ENCODE measurements around the gene NFATC1.

Gene NFATC1

DNA sequence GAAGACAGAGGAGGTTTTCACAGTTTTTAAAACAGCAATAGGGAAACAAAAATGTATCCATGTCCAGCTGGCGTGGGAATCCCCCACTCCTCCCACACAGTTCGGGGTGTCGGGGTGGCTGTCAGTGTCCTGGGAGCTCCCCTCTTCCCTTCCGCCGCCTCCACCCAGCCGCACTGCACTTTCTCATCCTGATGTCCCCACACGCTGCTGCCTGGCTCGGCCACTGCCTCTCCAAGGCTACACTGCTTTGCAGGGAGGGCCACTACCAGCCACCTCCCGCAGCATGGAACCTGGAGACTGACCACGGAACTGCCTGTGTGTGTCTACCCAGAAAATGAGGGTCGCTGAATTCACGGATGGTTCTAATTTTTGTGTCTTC, 145.2 kb downstream of the NFATC1 start:
- Histone ChIP-seq H3K9ac (ENCODE audit: low read length) (no peak overlapping the region), H3K27me3 (ENCODE audit: control insufficient read depth, insufficient read depth, low read length) (no peaks in the 10 kb centered on the region), H3K4me3 (ENCODE audit: low read length) (no peak overlapping the region), H3K36me3 (ENCODE audit: control insufficient read depth, insufficient read depth, low read length) (no peaks in the 10 kb centered on the region), H3K9me3 (ENCODE audit: control insufficient read depth, low read length) (no peaks in the 10 kb centered on the region), H3K4me1 (ENCODE audit: control insufficient read depth, insufficient read depth, low read length) (no peaks in the 10 kb centered on the region)

DNA sequence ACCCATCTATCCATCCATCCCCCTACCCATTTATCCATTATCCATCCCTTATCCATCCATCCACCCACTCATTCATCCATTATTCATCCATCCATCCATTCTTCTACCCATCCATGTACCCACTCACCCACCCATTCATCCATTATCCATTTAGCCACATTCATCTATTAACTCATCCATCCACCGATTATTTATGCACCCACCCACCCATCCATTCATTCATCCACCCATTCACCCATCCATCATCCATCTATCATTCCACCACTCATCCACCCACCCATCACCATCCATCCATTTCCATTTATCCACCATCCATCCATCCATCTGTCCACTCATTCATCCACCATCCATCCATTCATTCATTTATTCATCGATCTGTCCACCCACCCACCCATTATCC, 146.5 kb downstream of the NFATC1 start:
- H3K27me3 ChIP-seq (ENCODE audit: control insufficient read depth, insufficient read depth, low read length): no peaks in the 10 kb centered on the region
- H3K9ac ChIP-seq (ENCODE audit: low read length): no peak overlapping the region
- no peak overlapping the region for H3K4me3 ChIP-seq (ENCODE audit: low read length)
- H3K4me1 ChIP-seq (ENCODE audit: control insufficient read depth, insufficient read depth, low read length): no peaks in the 10 kb centered on the region
- H3K36me3 ChIP-seq (ENCODE audit: control insufficient read depth, insufficient read depth, low read length): no peaks in the 10 kb centered on the region
- H3K9me3 ChIP-seq (ENCODE audit: control insufficient read depth, low read length): no peaks in the 10 kb centered on the region

DNA sequence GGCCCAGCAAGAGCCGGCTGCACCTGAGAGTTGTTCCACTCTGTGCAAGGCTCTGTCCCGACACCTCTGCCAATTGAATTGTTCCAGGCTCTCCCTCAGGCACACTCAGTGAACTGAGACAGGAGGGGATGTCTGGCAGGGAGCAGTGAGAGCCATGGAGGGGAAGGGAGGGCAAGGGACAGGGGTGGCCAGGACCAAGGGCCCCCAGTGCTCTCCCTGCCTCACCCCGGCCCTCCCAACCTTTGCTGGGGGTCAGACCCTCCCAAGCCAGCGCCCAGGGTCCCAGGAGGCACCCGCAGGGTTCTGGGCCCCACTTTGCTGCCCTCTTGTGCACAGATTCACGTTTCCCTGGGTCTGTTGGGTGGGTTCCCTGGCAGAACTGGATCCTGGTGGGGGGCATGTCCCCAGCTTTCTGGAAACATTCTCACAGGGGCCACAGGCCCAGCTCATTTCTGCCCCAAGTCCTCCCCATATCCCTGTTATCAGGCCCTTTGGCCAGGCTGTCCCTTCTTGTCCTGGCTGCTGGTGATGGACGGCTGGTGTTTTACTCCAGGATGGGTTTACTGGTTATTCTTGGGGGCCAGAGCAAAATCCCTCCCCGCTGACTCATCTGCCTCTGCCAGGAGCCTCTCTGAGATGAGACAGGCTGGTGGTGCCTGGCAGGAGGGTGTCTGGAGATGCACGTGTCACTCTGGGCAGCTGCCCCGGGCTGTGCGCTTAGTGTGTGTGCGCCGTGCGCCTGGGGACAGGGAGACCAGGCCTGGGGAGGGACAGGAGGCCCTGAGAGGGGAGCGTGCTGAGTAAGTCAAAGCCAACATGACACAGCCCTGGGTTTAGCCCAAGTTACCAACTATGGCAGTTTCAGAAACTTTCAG, 147.4 kb downstream of the NFATC1 start:
- no peaks in the 10 kb centered on the region for H3K4me1 ChIP-seq (ENCODE audit: control insufficient read depth, insufficient read depth, low read length)
- H3K9ac ChIP-seq (ENCODE audit: low read length): no peak overlapping the region
- H3K9me3 ChIP-seq (ENCODE audit: control insufficient read depth, low read length): no peaks in the 10 kb centered on the region
- no peaks in the 10 kb centered on the region for H3K27me3 ChIP-seq (ENCODE audit: control insufficient read depth, insufficient read depth, low read length)
- no peaks in the 10 kb centered on the region for H3K36me3 ChIP-seq (ENCODE audit: control insufficient read depth, insufficient read depth, low read length)
- H3K4me3 ChIP-seq (ENCODE audit: low read length): no peak overlapping the region

DNA sequence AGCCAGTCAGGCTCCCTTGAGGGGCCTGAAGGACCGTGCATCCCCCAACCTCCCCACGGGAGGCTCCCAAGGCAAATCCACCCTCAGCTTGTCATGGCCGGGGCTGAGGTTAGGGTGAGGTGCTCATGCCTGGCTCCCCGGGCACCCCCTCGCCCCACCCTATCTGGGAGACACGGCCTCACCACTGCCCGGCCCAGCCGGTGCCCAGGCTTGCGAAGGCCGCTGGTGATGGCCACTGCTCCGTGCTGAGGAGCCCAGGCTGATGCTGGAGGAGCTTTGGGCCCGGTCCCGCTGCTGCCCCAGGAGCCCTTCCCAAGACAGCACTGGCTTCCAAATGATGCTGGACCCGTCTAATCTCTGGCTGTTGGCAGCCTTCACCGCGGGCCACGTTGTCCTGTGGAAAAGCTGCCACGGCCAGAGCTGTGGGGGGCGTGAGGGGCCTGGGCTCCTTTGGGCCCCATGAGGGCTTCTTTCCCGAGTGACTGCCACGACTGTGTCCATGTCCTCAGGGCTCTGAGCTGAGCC, 148.2 kb downstream of the NFATC1 start:
- Histone ChIP-seq H3K36me3 (ENCODE audit: control insufficient read depth, insufficient read depth, low read length) (no peaks in the 10 kb centered on the region), H3K27me3 (ENCODE audit: control insufficient read depth, insufficient read depth, low read length) (no peaks in the 10 kb centered on the region), H3K9me3 (ENCODE audit: control insufficient read depth, low read length) (no peaks in the 10 kb centered on the region), H3K9ac (ENCODE audit: low read length) (no peak overlapping the region), H3K4me3 (ENCODE audit: low read length) (no peak overlapping the region), H3K4me1 (ENCODE audit: control insufficient read depth, insufficient read depth, low read length) (no peaks in the 10 kb centered on the region)

DNA sequence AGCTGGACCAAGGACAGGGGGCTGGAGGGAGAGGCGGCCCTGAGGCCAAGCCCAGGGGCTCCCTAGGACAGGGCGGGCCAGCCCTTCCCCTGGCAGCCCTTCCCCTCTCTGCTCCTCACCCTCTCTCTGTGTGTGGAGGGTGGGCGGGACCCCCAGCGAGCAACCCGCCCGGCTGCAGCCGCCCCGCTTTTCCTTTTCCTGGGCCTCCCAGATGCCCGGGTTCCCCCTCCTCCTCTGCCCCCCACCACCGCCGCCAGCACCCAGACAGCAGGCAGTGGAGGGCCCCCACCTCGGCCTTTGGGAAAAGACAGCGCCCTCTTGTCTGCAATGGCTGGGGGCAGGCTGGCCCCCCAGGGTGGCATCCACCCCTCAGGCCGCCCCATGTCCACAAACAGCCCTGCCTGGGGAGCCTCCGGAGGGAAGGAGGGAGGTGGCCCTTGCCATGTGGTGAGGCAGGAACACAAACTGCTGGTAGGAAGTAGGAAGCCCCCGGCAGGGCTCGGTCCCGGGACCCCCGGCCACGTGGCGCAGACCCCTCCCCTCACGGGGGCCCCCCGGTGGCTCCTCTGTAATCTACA, 148.7 kb downstream of the NFATC1 start:
- Histone ChIP-seq H3K4me3 (ENCODE audit: low read length) (no peak overlapping the region), H3K36me3 (ENCODE audit: control insufficient read depth, insufficient read depth, low read length) (no peaks in the 10 kb centered on the region), H3K4me1 (ENCODE audit: control insufficient read depth, insufficient read depth, low read length) (no peaks in the 10 kb centered on the region), H3K9ac (ENCODE audit: low read length) (no peak overlapping the region), H3K27me3 (ENCODE audit: control insufficient read depth, insufficient read depth, low read length) (no peaks in the 10 kb centered on the region), H3K9me3 (ENCODE audit: control insufficient read depth, low read length) (no peaks in the 10 kb centered on the region)

DNA sequence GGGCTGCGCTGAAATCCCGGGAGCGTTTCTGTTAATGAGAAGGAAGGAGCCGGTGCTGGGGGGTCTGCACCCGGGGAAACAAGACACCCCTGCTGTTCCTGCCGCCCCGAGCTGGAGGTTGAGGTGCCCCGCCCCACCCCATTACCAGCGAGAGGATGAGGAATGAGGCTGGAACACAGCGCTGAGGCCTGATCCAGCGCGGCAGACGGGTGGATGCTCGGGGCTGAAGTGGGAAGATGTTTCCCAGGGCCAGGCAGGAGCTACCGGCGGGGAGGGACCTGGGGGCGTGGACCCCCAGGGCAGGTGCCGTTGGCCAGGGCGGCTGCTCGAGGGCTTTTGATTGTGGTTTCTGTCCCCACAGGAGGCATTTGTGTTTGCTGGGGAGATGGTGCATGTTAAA, 149.5 kb downstream of the NFATC1 start:
- H3K9ac ChIP-seq (ENCODE audit: low read length): no peak overlapping the region
- no peaks in the 10 kb centered on the region for H3K9me3 ChIP-seq (ENCODE audit: control insufficient read depth, low read length)
- H3K36me3 ChIP-seq (ENCODE audit: control insufficient read depth, insufficient read depth, low read length): no peaks in the 10 kb centered on the region
- no peak overlapping the region for H3K4me3 ChIP-seq (ENCODE audit: low read length)
- H3K27me3 ChIP-seq (ENCODE audit: control insufficient read depth, insufficient read depth, low read length): no peaks in the 10 kb centered on the region
- no peaks in the 10 kb centered on the region for H3K4me1 ChIP-seq (ENCODE audit: control insufficient read depth, insufficient read depth, low read length)

DNA sequence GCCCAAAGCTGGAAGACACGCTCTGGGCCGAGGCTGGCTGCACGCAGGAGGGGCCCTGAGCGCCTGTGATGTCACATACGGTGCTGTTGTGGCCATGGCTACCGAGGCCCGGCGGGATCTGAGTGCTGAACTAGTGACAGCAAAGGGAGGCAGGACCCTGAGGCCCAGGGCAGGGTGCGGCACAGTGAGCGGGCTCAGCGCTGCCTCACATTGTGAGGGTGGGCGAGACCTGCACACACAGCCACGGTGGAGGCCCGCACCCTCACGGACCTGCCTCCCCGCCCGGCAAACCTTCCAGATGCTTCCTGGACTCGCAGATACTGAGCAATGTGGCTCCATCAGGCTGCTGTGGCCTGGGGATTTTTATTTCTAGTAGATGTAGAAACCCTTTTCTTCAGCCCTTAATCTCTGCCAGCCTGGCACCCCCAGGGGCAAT, 150.0 kb downstream of the NFATC1 start:
- H3K4me1 ChIP-seq (ENCODE audit: control insufficient read depth, insufficient read depth, low read length): no peaks in the 10 kb centered on the region
- no peak overlapping the region for H3K9ac ChIP-seq (ENCODE audit: low read length)
- no peaks in the 10 kb centered on the region for H3K36me3 ChIP-seq (ENCODE audit: control insufficient read depth, insufficient read depth, low read length)
- H3K27me3 ChIP-seq (ENCODE audit: control insufficient read depth, insufficient read depth, low read length): no peaks in the 10 kb centered on the region
- no peak overlapping the region for H3K4me3 ChIP-seq (ENCODE audit: low read length)
- no peaks in the 10 kb centered on the region for H3K9me3 ChIP-seq (ENCODE audit: control insufficient read depth, low read length)

DNA sequence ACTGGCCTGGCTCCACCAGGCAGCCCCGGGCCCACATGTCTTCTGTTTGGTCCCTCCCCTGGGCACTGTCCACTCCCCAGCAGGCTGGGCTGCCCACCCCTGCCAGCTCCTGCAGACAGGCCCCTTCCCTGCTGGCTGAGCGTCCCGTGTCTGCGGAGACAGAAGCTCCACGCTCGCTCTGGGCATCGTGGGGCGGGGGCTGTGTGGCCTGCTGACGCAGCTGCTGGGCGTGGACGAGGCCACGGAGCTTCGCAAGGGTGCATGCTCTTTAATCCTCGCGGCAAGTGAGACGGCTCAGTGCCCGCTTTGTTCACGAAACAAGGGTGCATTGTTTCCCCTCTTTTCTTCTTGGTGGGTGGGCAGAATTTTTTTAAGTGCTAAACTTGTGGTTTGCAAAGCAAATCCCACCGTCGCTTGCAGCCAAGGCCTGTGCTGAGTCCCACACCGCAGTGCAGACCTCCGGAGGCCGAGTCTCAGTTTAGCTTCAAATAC, 151.1 kb downstream of the NFATC1 start:
- Histone ChIP-seq H3K27me3 (ENCODE audit: control insufficient read depth, insufficient read depth, low read length) (no peaks in the 10 kb centered on the region), H3K4me1 (ENCODE audit: control insufficient read depth, insufficient read depth, low read length) (no peaks in the 10 kb centered on the region), H3K9me3 (ENCODE audit: control insufficient read depth, low read length) (no peaks in the 10 kb centered on the region), H3K36me3 (ENCODE audit: control insufficient read depth, insufficient read depth, low read length) (no peaks in the 10 kb centered on the region), H3K4me3 (ENCODE audit: low read length) (no peak overlapping the region), H3K9ac (ENCODE audit: low read length) (no peak overlapping the region)

DNA sequence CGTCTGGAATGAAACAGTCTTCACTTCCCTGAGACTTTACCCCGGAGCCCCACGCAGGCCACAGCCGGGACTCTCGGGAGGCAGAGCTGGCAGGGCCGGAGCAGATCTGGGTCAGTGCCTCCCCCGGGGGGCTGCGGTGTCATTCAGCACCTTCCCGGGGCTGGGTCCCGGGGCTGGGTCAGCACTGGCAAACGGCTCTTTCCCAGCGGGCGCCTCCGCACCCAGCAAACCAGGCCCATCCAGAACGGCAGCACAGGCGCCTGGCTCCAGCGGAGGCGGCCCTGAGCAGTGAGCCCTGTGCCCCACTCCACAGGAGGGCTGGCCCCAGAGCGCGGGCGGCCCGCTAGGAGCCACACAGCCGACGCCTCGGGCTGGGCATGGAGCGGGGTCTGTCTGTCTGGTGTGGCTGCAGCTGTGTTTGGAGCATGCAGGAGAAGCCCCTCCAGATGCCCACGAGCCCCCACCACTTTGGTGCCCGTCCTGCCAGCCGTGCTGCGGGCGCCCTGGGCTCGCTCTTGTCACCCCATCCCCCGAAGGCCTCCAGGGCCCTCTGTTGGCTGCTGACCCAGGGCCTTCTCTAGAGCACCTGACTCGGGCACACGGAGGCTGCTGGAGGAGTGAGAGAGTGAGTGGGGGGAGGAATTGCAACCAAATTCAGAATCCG, 151.8 kb downstream of the NFATC1 start:
- no peaks in the 10 kb centered on the region for H3K4me1 ChIP-seq (ENCODE audit: control insufficient read depth, insufficient read depth, low read length)
- no peaks in the 10 kb centered on the region for H3K9me3 ChIP-seq (ENCODE audit: control insufficient read depth, low read length)
- H3K9ac ChIP-seq (ENCODE audit: low read length): no peak overlapping the region
- H3K27me3 ChIP-seq (ENCODE audit: control insufficient read depth, insufficient read depth, low read length): no peaks in the 10 kb centered on the region
- no peak overlapping the region for H3K4me3 ChIP-seq (ENCODE audit: low read length)
- no peaks in the 10 kb centered on the region for H3K36me3 ChIP-seq (ENCODE audit: control insufficient read depth, insufficient read depth, low read length)

DNA sequence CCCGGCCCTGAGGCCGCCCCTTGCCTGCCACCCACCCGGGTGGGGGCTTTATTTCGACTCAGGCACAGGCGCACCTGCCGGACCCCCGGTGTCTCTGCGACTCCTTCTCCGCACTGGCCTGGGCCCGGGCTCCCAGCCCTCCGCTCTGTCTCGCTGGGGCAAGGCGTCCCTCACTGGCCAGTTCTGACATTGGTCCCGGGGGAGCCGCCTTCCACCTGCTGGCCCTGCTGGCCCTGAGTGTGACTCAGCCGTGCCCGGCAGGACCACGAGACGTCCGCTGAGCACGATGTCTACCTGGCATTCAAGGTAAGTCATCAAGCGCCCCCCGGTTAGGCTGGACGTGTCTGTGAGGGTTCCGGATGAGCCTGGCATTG, 152.3 kb downstream of the NFATC1 start:
- no peaks in the 10 kb centered on the region for H3K4me1 ChIP-seq (ENCODE audit: control insufficient read depth, insufficient read depth, low read length)
- H3K36me3 ChIP-seq (ENCODE audit: control insufficient read depth, insufficient read depth, low read length): no peaks in the 10 kb centered on the region

DNA sequence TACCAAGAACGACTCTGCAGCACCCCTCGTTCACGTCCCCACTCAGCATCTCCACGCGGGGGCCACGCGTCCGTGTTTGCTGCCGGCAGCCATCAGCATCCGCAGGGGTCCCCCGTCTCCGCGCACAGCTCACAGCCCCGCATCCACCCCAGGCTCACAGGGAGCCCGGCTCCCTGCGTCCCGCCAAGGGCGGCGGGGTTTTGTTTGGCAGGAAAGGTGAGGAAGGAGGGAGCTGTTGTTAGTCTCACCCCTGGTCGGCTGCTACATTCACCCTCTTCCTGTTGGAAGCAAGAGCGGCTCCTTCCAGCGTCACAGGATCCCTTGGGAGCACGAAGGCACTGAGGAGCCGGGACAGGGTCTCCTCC, 152.9 kb downstream of the NFATC1 start:
- Histone ChIP-seq H3K27me3 (ENCODE audit: control insufficient read depth, insufficient read depth, low read length) (no peaks in the 10 kb centered on the region), H3K4me3 (ENCODE audit: low read length) (no peak overlapping the region), H3K36me3 (ENCODE audit: control insufficient read depth, insufficient read depth, low read length) (no peaks in the 10 kb centered on the region), H3K9ac (ENCODE audit: low read length) (no peak overlapping the region), H3K9me3 (ENCODE audit: control insufficient read depth, low read length) (no peaks in the 10 kb centered on the region), H3K4me1 (ENCODE audit: control insufficient read depth, insufficient read depth, low read length) (no peaks in the 10 kb centered on the region)

More for the DNA sequence above, 152.3 kb downstream of the NFATC1 start:
- H3K9me3 ChIP-seq (ENCODE audit: control insufficient read depth, low read length): no peaks in the 10 kb centered on the region
- H3K9ac ChIP-seq (ENCODE audit: low read length): no peak overlapping the region
- H3K27me3 ChIP-seq (ENCODE audit: control insufficient read depth, insufficient read depth, low read length): no peaks in the 10 kb centered on the region
- H3K4me3 ChIP-seq (ENCODE audit: low read length): no peak overlapping the region

DNA sequence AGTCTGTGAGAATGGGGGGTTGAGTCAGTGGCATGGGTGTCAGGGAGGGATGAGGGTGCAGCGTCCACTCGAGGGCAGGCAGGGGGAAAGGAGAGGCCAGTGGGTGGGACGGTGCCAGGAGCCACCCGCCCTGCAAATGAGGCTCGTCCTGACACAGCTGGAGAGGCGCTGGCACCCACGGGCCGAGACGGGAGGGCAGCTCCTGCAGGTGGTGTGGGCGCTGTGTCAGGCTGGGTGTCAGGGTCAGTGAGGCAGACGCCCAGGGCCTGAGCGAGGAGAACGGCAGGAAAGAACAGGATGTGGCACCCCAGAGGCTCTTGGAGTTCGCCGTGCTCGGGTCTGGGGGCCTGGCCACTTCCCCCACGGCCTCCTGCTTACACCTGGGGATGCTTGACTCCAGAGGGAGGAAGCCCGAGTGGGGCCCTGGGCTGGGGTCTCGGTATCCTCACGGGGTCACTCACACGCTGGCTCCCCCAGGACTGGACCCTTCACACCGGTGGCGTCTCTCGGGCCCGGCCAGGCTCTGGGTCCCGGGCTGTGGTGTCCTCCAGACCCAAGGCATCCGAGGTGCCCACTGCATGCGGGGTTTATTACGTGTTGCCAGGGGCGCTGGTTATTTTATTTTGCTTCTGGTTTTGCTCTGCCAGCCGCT, 153.4 kb downstream of the NFATC1 start:
- Histone ChIP-seq H3K4me1 (ENCODE audit: control insufficient read depth, insufficient read depth, low read length) (no peaks in the 10 kb centered on the region), H3K9me3 (ENCODE audit: control insufficient read depth, low read length) (no peaks in the 10 kb centered on the region), H3K9ac (ENCODE audit: low read length) (no peak overlapping the region), H3K36me3 (ENCODE audit: control insufficient read depth, insufficient read depth, low read length) (no peaks in the 10 kb centered on the region), H3K27me3 (ENCODE audit: control insufficient read depth, insufficient read depth, low read length) (no peaks in the 10 kb centered on the region), H3K4me3 (ENCODE audit: low read length) (no peak overlapping the region)
